Stomach (tissue), 9 donors: ENCODE results near the gene PARL. TPM values are rescaled to one million over a fixed set of nuclear protein-coding genes. Genes with fewer than 3 reads are reported as not detected.
"Not testable (repeated sequence)": the region's sequence is repeated elsewhere in the genome, so short reads cannot be mapped to it uniquely, and the experiment has no call there.

ENCODE experiments used
- DNase-seq, 2 donors: peaks; one replicate each; pipeline versions ENCODE4 v3.0.0 to v3.0.0-alpha.2; 2013 to 2019
- H3K27ac ChIP-seq, 5 donors: fragments of 200-600 bp in 4 of 5; sonication (generic) in 4 of 5; one replicate each; pipeline ENCODE4 v1.5.1; 2013 to 2019; ENCODE audit warnings: mild to moderate bottlenecking in 1 of 5, moderate library complexity in 1 of 5
- H3K27me3 ChIP-seq, 3 donors: fragments of 200-600 bp; sonication (generic); one replicate each; pipeline ENCODE4 v1.5.1; 2017 to 2019; ENCODE audit warnings: mixed run types in 1 of 3
- H3K36me3 ChIP-seq, 4 donors: fragments of 200-600 bp; sonication (generic); 1 replicate in 3 of 4; 2 replicates in 1 of 4; pipeline ENCODE4 v1.5.1; 2016 to 2019
- H3K4me1 ChIP-seq, 4 donors: fragments of 200-600 bp; sonication (generic); one replicate each; pipeline ENCODE4 v1.5.1; 2016 to 2019
- H3K4me3 ChIP-seq, 4 donors: fragments of 200-600 bp; sonication (generic) in 3 of 4; one replicate each; pipeline ENCODE4 v1.5.1; 2016 to 2019; ENCODE audit warnings: mild to moderate bottlenecking in 1 of 4
- H3K9me3 ChIP-seq, 4 donors: fragments of 200-600 bp; sonication (generic); one replicate each; pipeline ENCODE4 v1.5.1; 2016 to 2019
- EP300 ChIP-seq: sonication (generic); formaldehyde crosslinking; IDR thresholded peaks from one replicate; pipeline ENCODE4 v1.6.1; 2017; ENCODE audit warnings: antibody characterized with exemption
- POLR2A ChIP-seq, 4 donors: fragments of 450-650 bp; IDR thresholded peaks; one replicate each; pipeline ENCODE4 v1.6.1; 2016; ENCODE audit warnings: antibody characterized with exemption in 4 of 4, control low read depth in 2 of 4, mild to moderate bottlenecking in 1 of 4, moderate library complexity in 1 of 4
- POLR2AphosphoS5 ChIP-seq, 3 donors: sonication (generic); formaldehyde crosslinking; IDR thresholded peaks; one replicate each; pipeline ENCODE4 v1.6.1; 2016; ENCODE audit warnings: antibody characterized with exemption in 3 of 3
- WGBS, 5 donors: extraction: QIAGEN DNeasy Blood & Tissue Kit in 3 of 5; methylation state at CpG; one replicate each; pipeline versions ENCODE4 v1.1.5 to v1.1.7; 2013 to 2018; 5-methylcytosine and 5-hydroxymethylcytosine counted together
- intact Hi-C: fragments of 100-400 bp; cut with DNase I; formaldehyde crosslinking; loops from one replicate; pipeline ENCODE4 v1.15.1; 2023; ENCODE audit warnings: low total_unique reads
- polyA plus RNA-seq, 3 donors: library from polyadenylated mRNA; stranded (reverse); fragments of 200-250 nt; gene quantifications; one replicate each; pipeline ENCODE4 v1.2.3, GENCODE V29; 2013
- total RNA-seq, 5 donors: library from RNA; depleted of rRNA; stranded (reverse); fragments of >200 nt; gene quantifications; one replicate each; pipeline versions ENCODE4 v1.1.0 to v1.2.3, GENCODE V29; 2014 to 2016
- TF ChIP-seq, protein P1 (sequence below), 7 experiments: fragments of 450-650 bp in 4 of 7; fragments of 200-600 bp in 3 of 7; sonication (generic) in 3 of 7; IDR thresholded peaks; one replicate each; pipeline ENCODE4 v1.5.1; 2016 to 2019; ENCODE audit warnings: antibody characterized with exemption in 7 of 7, control low read depth in 2 of 7, mild to moderate bottlenecking in 1 of 7
- donor health status: healthy with polysubstance abuse.
- donor health status: Bipolar disorder and iron deficiency.
- donor health status: healthy.

PARL gene
- total and polyA plus RNA-seq, 8 donors: 54.3 to 116 (median 85.0) TPM

DNA sequence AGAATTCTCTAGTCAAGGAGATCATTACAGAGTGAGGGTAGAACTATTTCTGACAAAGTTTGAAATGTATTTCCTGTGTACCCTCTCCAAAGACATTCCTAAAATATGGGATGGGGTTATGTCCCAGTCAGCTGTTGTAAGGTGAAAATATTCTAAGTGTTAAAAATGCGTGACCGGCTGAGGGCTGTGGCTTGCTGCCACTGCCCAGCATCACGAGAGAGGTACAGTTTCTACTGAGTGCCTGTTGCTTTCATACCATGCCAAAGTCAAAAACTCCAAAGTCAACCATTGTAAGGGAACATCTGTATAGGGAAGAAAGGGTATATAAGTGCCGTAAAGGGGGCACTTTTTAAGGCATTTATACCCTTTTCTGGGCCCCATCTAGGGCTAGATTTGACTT, 90.2 kb downstream of the PARL start:
- DNase-seq: no peak
- no peaks in the 10 kb centered on the region for H3K27me3 ChIP-seq
- intact Hi-C loops: no loop called here
- H3K9me3 ChIP-seq: no peaks in the 10 kb centered on the region
- TF ChIP-seq POLR2A (IDR thresholded peaks at IDR 0.05) (no peak), EP300 (no peak)
- WGBS, 5 donors: 91 to 95% (median 93%) methylated on average over 4 of the region's 4 CpGs
- no peak overlapping the region for H3K27ac ChIP-seq
- peaks cover 37 to 80% (median 78%) of the 10 kb centered on the region in 4 donors for H3K36me3 ChIP-seq
- no peaks in the 10 kb centered on the region for H3K4me1 ChIP-seq
- no peak overlapping the region for H3K4me3 ChIP-seq

DNA sequence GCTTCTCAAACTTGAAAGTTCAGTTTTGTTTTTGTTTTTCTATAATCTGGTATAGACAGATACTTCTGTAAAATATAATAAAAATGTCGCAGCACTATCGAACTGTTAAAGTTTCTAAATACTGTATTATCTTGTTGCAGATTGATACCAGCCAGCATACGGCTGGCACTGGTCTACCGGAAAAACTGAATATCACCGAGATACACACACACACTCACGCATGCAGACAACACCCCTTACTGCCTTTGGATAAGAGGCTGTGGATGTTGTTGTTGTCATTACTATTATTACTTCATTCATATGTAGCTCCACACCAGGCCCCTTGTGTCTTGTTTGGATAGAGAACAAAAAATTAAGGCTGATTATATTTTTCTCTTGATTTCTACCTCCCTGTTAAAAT, 91.7 kb downstream of the PARL start:
- Histone ChIP-seq H3K36me3 (peaks cover 26 to 79% (median 74%) of the 10 kb centered on the region in 4 donors), H3K27me3 (no peaks in the 10 kb centered on the region), H3K27ac (no peak overlapping the region), H3K4me1 (no peaks in the 10 kb centered on the region), H3K9me3 (no peaks in the 10 kb centered on the region), H3K4me3 (no peak overlapping the region)
- DNase-seq: no peak
- WGBS, 5 donors: 83 to 96% (median 92%) methylated on average over 6 of the region's 6 CpGs
- intact Hi-C loops: no loop called here
- TF ChIP-seq POLR2A (IDR thresholded peaks at IDR 0.05) (no peak), POLR2AphosphoS5 (IDR thresholded peaks at IDR 0.05) (no peak), EP300 (no peak)
- TF ChIP-seq, protein P1, sequence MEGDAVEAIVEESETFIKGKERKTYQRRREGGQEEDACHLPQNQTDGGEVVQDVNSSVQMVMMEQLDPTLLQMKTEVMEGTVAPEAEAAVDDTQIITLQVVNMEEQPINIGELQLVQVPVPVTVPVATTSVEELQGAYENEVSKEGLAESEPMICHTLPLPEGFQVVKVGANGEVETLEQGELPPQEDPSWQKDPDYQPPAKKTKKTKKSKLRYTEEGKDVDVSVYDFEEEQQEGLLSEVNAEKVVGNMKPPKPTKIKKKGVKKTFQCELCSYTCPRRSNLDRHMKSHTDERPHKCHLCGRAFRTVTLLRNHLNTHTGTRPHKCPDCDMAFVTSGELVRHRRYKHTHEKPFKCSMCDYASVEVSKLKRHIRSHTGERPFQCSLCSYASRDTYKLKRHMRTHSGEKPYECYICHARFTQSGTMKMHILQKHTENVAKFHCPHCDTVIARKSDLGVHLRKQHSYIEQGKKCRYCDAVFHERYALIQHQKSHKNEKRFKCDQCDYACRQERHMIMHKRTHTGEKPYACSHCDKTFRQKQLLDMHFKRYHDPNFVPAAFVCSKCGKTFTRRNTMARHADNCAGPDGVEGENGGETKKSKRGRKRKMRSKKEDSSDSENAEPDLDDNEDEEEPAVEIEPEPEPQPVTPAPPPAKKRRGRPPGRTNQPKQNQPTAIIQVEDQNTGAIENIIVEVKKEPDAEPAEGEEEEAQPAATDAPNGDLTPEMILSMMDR (IDR thresholded peaks at IDR 0.05): no peak

DNA sequence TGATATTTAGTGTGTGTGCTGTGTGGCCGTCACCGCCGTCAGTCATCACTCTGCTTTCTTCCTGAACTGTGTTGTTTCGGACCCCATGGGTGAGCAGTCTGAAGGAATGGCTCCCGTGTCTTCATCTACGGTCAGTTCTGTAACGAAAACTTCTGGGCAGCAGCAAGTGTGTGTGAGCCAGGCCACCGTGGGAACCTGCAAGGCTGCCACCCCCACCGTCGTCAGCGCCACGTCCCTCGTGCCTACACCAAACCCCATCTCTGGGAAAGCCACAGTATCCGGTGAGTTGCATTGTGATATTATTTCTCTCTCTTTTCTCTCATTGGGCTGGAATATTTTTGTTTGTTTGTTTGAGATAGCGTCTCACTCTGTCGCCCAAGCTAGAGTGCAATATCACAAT, 94.0 kb downstream of the PARL start:
- H3K4me1 ChIP-seq: no peaks in the 10 kb centered on the region
- H3K36me3 ChIP-seq: peaks cover 38 to 86% (median 85%) of the 10 kb centered on the region in 4 donors
- 94 to 97% (median 95%) methylated on average over 16 of the region's 16 CpGs for WGBS, 5 donors
- H3K4me3 ChIP-seq: no peak overlapping the region
- no peak for DNase-seq
- intact Hi-C loops: no loop called here
- TF ChIP-seq POLR2A (IDR thresholded peaks at IDR 0.05) (no peak), POLR2AphosphoS5 (IDR thresholded peaks at IDR 0.05) (no peak), EP300 (no peak)
- TF ChIP-seq, protein P1 (IDR thresholded peaks at IDR 0.05): no peak
- H3K27ac ChIP-seq: no peak overlapping the region
- H3K9me3 ChIP-seq: no peaks in the 10 kb centered on the region
- H3K27me3 ChIP-seq: no peaks in the 10 kb centered on the region

DNA sequence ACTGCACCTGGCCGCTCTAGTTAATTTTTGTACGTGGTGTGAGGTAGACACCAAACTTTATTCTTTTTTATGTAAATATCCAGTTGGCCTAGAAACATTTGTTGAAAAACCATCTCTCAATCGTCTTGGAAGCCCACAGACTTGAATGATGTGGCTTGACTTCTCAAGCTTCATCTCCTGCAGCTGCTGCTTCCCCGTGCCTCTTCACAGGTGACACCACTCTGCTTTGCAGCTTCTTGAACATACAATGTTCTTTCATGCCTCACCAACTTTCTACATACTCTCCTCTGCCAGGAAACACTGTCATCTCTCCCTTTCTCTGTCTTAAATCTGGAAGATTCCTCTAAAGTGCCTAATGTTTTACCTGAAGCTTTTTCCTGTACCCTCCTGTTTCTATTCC, 94.9 kb downstream of the PARL start:
- H3K27me3 ChIP-seq: no peaks in the 10 kb centered on the region
- intact Hi-C loops: no loop called here
- no peaks in the 10 kb centered on the region for H3K9me3 ChIP-seq
- WGBS, 5 donors: 87 to 93% (median 91%) methylated on average over 4 of the region's 4 CpGs
- TF ChIP-seq POLR2AphosphoS5 (IDR thresholded peaks at IDR 0.05): no peak
- TF ChIP-seq EP300: no peak
- no peak for TF ChIP-seq POLR2A (IDR thresholded peaks at IDR 0.05)
- TF ChIP-seq, protein P1 (IDR thresholded peaks at IDR 0.05): no peak
- peaks cover 38 to 94% (median 89%) of the 10 kb centered on the region in 4 donors for H3K36me3 ChIP-seq
- H3K27ac ChIP-seq: no peak overlapping the region
- no peaks in the 10 kb centered on the region for H3K4me1 ChIP-seq
- no peak overlapping the region for H3K4me3 ChIP-seq
- DNase-seq: no peak

DNA sequence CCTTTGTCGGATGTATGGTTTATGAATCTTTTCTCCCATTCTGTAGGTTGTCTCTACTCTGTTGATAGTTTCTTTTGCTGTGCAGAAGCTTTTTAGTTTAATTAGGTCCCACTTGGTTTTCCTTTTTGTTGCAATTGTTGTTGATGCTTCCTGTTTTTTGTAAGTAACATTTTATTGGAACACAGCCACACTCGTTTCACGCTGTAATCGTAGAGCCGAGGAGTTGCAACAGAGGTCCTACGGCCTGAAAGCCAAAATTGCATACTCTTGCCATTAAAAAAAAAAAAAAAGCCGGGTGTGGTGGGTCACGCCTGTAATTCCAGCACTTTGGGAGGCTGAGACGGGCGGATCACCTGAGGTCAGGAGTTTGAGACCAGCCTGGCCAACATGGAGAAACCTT, 100.2 kb downstream of the PARL start:
- intact Hi-C loops: not testable (repeated sequence)

More for the DNA sequence above, 100.2 kb downstream of the PARL start:
- Histone ChIP-seq H3K4me1 (peaks cover 0 to 17% (median 0%) of the 10 kb centered on the region in 4 donors), H3K36me3 (peaks cover 41 to 93% (median 86%) of the 10 kb centered on the region in 4 donors)
- H3K27me3 ChIP-seq, DNase-seq, H3K27ac ChIP-seq, H3K9me3 ChIP-seq, H3K4me3 ChIP-seq: not testable (repeated sequence)
- WGBS, 5 donors: 90 to 96% (median 93%) methylated on average over 10 of the region's 10 CpGs
